NCI-H1092 (cell line): ENCODE measurements around the gene TSEN54.
"Not testable (repeated sequence)": the region's sequence is repeated elsewhere in the genome, so short reads cannot be mapped to it uniquely, and the experiment has no call there.

Experiments used
- DNase-seq: peaks from one replicate; lab custom pipeline; 2025; lab: John Stamatoyannopoulos, UW

TSEN54 gene

GRCh38 chr17:75518983-75519537 lies 2.7 kb downstream of the TSEN54 start:
- DNase-seq: no peak

GRCh38 chr17:75520413-75520812 lies 4.1 kb downstream of the TSEN54 start:
- DNase-seq: not testable (repeated sequence)

GRCh38 chr17:75521290-75521689 lies 5.0 kb downstream of the TSEN54 start:
- no peak for DNase-seq

GRCh38 chr17:75521951-75522727 lies 5.8 kb downstream of the TSEN54 start:
- DNase-seq: no peak

DNA sequence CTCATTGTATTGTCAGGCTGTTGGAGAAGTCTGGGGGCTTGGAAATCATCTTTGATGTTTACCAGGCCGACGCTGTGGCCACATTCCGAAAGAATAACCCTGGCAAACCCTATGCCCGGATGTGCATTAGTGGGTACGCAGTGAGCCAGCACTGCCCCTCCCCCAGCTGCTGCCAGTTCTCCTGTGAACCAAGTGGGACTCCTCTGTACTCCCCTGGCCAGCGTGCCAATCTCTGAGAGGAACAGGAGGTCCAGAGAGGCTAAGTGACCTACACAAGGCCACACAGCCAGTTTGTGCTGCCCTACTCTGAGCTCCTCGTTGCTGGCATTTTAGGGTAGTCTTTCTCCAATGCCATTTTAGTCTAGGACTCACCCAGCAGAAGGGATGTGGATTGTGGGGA lies 7.3 kb downstream of the TSEN54 start:
- DNase-seq: no peak

- DNase-seq: no peak
These were observed 8.1 kb downstream of the TSEN54 start for GRCh38 chr17:75524269-75524969.

- peak; percentile 54 for DNase-seq
These were observed 8.9 kb downstream of the TSEN54 start, which contains the start of gene LLGL2 for GRCh38 chr17:75524970-75525805. Gene LLGL2 (plus strand): TSS chr17:75525697. CDS start chr17:75543427, 17,730 bp downstream.

DNA sequence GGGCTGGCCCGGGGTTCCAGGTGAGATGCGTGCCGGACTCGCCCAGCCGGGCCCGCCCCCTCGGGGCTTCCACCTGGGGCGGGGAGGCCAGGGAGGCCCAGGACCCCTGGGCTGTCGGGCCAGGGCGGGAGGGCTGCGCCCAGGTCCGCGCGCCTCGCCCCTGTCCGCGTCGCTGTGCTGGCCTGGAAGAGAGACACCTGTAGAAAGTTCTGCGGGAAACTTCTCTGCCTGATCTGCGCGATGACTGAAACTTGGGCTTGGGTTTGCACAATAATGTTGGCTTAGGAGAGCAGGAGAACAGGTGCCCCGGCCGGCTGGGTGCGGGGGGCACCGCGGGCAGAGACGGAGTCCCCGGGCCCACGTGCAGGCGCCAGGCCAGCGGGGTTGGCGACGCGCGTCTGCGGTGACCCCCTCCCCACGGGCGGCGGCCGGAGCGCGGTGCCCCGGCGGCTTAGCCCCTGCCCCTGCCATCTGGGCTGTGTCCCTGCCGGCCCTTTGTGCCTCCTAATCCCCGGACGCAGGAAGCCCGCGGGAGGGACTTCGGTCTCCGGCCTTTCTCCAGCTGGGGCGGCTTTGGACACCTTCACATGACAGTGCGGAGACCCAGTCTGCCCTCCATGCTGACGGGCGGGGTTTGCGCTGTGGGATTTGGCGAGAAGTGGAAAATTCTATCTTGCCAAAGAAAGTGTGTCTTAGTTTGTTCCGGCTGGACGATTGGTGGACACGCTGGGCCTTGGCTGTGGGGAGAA lies 9.7 kb downstream of the TSEN54 start:
- no peak for DNase-seq

GRCh38 chr17:75526555-75527270 lies 10.4 kb downstream of the TSEN54 start:
- DNase-seq: no peak

- no peak for DNase-seq
These were observed 14.8 kb downstream of the TSEN54 start for GRCh38 chr17:75530837-75531720.

- DNase-seq: no peak
These were observed 15.4 kb downstream of the TSEN54 start for GRCh38 chr17:75531721-75532072.

- DNase-seq: no peak
These were observed 18.8 kb downstream of the TSEN54 start for GRCh38 chr17:75535119-75535537.

DNA sequence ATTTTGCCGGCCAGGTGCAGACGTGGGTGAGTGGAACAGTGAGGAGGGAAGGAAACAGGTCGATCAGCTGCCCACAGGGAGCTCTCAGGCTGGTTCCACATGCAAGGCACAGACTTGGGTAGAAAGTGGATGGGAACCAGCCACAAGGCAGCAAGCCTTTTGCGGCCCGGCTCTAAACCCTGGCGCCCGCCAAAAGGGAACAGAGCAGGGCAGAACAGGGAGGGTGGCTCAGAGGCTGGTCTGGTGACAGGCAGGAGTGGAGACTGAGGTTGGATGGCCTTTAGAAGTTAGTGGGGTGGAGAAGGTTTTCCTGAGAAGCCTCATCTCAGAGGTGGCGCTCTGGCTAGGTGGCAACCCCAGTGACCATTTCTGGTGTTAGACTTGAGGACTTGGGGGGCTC lies 19.5 kb downstream of the TSEN54 start:
- DNase-seq: no peak

DNA sequence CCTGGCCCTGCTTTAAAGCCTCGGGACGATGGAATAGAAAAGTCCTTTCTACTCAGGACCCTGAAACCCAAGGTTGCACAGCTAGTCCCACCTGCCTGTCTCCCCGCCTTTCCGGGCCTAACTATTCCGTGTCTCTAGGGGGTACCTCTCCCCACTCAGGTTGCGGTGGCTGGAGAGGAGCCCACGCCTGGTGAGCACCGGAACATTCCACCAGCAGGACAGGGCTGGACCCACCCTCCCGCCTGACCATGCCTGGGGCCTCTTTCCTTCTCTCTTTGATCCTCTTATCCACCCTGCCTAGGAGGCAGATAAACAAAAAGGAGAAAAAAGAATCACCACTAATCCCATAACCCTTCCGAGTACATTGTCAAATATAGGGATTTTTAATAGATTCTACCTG lies 20.0 kb downstream of the TSEN54 start:
- DNase-seq: no peak

GRCh38 chr17:75539967-75540729 lies 23.8 kb downstream of the TSEN54 start:
- DNase-seq: no peak

- no peak for DNase-seq
These were observed 24.7 kb downstream of the TSEN54 start for GRCh38 chr17:75540923-75541503.

- DNase-seq: no peak
These were observed 25.9 kb downstream of the TSEN54 start for GRCh38 chr17:75542229-75542628.

DNA sequence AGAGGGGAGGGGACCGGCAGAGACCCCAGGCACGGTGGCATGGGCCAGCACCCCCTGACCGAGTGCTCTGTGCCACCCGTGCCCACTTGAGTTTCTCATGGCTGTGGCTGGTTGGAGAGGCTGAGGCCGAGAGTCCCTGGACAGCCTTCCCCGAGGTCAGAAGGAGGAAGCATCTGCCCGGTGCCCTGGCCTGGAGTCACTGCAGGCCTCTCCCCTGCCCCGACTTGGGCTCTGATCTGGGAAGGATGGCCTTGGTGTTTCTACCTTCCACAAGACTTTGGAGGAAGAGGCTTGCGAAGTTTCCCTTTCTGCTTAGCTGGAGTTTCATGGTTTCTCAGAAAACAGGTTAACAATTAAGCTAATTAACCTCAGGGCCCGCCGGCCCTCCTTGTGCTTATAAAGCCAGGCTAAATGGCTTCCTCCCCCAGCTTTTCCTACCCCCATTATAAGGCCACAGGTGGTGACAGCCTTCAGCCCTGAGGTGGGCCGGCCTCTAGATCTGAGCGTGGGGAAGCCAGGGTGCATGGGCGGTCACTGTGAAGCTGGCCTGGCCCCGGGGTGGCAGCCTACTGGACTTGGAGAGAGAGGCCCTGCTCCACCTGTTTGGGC lies 26.5 kb downstream of the TSEN54 start:
- DNase-seq: no peak
